Measurements from ENCODE around the gene CCT7. TPM values are rescaled to one million over a fixed set of nuclear protein-coding genes. Genes with fewer than 3 reads are reported as not detected.
A peak's percentile ranks its signal among the peaks of the same experiment; 100 is the strongest.
"Not testable (repeated sequence)": the region's sequence is repeated elsewhere in the genome, so short reads cannot be mapped to it uniquely, and the experiment has no call there.

CCT7 gene
- 100 to 1,000 TPM; 305 to 384 TPM for total RNA-seq

DNA sequence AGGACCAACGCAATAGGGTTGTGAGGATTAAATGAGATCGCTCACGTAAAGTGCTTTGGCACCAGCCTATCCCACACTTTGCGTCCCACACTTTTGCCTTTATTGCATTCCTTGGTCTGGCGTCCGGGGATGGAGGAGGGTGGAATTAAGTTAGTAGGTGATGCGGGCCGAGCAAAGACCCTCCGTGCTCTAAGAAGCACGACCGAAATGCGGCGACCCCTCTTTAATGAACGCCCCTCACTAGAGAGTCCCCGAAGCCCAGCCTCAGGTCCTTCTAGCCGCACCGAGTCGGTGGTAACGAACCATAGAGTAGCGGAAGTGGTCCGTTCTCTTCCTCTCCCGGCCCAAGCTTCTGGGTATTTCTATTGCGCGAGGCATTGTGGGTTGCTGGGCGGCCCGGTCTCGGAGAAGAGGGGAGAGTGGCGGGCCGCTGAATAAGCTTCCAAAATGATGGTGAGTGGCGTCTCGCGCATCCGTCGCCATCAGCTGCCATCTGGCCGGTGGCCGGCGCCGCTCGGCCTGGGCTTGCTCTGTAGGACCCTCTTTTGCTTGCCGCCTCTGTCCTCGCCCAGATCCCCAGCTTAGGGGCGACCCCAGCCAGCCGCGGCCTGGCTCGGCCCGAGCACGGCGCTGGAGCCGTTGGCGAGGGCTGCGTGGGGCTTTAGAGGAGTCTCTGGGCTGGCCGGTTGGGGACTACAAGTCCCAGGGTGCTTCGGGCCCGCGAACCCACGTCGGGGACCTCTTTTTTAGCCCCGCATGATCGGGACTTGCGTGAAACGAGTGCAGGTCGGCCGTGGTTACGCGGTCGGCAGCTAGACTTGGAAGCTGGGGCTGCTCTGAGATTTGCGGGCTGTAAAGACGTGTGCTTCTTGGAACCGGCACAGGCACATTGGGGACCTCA, at the start of gene CCT7:
Gene CCT7, plus strand, starts transcription at position 377 of the 901 bp plus-strand sequence. Its CDS starts 71 bp downstream, at position 448.
- Mint-ChIP-seq H3K36me3 (ENCODE audit: insufficient read depth in 2 of 2) (peaks cover 7 to 8% of the 10 kb centered on the region in 2 donors), H3K9me3 (no peaks in the 10 kb centered on the region), H3K27me3 (ENCODE audit: low read depth) (no peaks in the 10 kb centered on the region), H3K4me1 (ENCODE audit: low read depth) (peaks cover 41% of the 10 kb centered on the region), H3K4me3 (peak within 1 kb of the TSS; percentile 96 to 97), H3K27ac (peak within 1 kb of the TSS; percentile 96)
- DNase-seq (peak; percentile 87 to 91), ATAC-seq (replicated peaks in 1 of 2) (peak; percentile 72 to 76)

DNA sequence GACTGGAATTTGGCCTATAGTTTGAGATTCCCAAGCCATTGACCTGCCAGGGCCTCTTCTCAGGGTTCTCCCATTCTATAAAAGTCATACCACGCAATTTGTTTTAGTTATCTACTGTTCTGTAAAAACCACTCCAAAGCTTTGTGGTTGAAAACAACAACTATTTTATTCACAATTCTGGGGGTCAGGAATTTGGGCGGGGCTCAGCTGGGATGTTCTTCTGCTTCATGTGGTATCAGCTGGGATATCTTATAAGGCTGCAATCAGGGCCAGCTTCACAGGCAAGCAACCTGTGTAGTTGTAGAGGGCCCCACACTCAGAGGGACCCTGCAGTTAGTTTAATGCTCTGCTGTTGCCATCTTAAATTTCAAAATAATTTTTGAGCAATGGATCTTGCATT, 48.1 kb upstream of the CCT7 start:
- no peak overlapping the region for H3K4me3 Mint-ChIP-seq
- H3K36me3 Mint-ChIP-seq (ENCODE audit: insufficient read depth in 2 of 2): no peaks in the 10 kb centered on the region
- H3K9me3 Mint-ChIP-seq: peaks cover 0 to 3% of the 10 kb centered on the region in 2 donors
- H3K27me3 Mint-ChIP-seq (ENCODE audit: low read depth): peaks cover 42% of the 10 kb centered on the region
- no peak for ATAC-seq (replicated peaks in 1 of 2)
- H3K4me1 Mint-ChIP-seq (ENCODE audit: low read depth): no peaks in the 10 kb centered on the region
- DNase-seq: no peak
- H3K27ac Mint-ChIP-seq: no peak overlapping the region

- H3K4me1 Mint-ChIP-seq (ENCODE audit: low read depth): no peaks in the 10 kb centered on the region
- H3K4me3 Mint-ChIP-seq: no peak overlapping the region
- peaks cover 0 to 3% of the 10 kb centered on the region in 2 donors for H3K9me3 Mint-ChIP-seq
- DNase-seq (no peak), ATAC-seq (replicated peaks in 1 of 2) (no peak)
- H3K27ac Mint-ChIP-seq: no peak overlapping the region
- no peaks in the 10 kb centered on the region for H3K36me3 Mint-ChIP-seq (ENCODE audit: insufficient read depth in 2 of 2)
- peaks cover 38% of the 10 kb centered on the region for H3K27me3 Mint-ChIP-seq (ENCODE audit: low read depth)
Measured at GRCh38 chr2:73187549-73187948, 46.6 kb upstream of the CCT7 start.

- Mint-ChIP-seq H3K4me3 (no peak overlapping the region), H3K9me3 (no peaks in the 10 kb centered on the region), H3K4me1 (ENCODE audit: low read depth) (peaks cover 6% of the 10 kb centered on the region), H3K36me3 (ENCODE audit: insufficient read depth in 2 of 2) (peaks cover 0 to 2% of the 10 kb centered on the region in 2 donors), H3K27ac (no peak overlapping the region), H3K27me3 (ENCODE audit: low read depth) (peaks cover 22% of the 10 kb centered on the region)
- DNase-seq (no peak), ATAC-seq (replicated peaks in 1 of 2) (no peak)
Measured at GRCh38 chr2:73197579-73197978, 36.5 kb upstream of the CCT7 start.

GRCh38 chr2:73200281-73200680, 33.8 kb upstream of the CCT7 start:
- not testable (repeated sequence) for H3K9me3 Mint-ChIP-seq; H3K27ac Mint-ChIP-seq; H3K4me1 Mint-ChIP-seq (ENCODE audit: low read depth); ATAC-seq (replicated peaks in 1 of 2); H3K36me3 Mint-ChIP-seq (ENCODE audit: insufficient read depth in 2 of 2); DNase-seq; H3K4me3 Mint-ChIP-seq
- H3K27me3 Mint-ChIP-seq (ENCODE audit: low read depth): peaks cover 34% of the 10 kb centered on the region

- DNase-seq: peak in 1 of 2 donors; percentile 15
- ATAC-seq (replicated peaks in 1 of 2): peak; percentile 40 to 58
- Mint-ChIP-seq H3K27ac (no peak within 1 kb of the TSS), H3K27me3 (ENCODE audit: low read depth) (peaks cover 44% of the 10 kb centered on the region), H3K36me3 (ENCODE audit: insufficient read depth in 2 of 2) (peaks cover 0 to 2% of the 10 kb centered on the region in 2 donors), H3K4me1 (ENCODE audit: low read depth) (peaks cover 6% of the 10 kb centered on the region), H3K9me3 (no peaks in the 10 kb centered on the region), H3K4me3 (peak within 1 kb of the TSS; percentile 70 to 75)
Measured at GRCh38 chr2:73202156-73203054, 31.7 kb upstream of the CCT7 start, which contains the start of gene NOTO. Gene NOTO, plus strand, starts transcription at chr2:73202574. Its CDS starts 93 bp downstream, at chr2:73202667.

- ATAC-seq (replicated peaks in 1 of 2): peak; percentile 53 to 69
- Mint-ChIP-seq H3K4me3 (peak overlapping the region; percentile 70), H3K9me3 (no peaks in the 10 kb centered on the region)
Measured at GRCh38 chr2:73203055-73203681, 30.9 kb upstream of the CCT7 start.

DNA sequence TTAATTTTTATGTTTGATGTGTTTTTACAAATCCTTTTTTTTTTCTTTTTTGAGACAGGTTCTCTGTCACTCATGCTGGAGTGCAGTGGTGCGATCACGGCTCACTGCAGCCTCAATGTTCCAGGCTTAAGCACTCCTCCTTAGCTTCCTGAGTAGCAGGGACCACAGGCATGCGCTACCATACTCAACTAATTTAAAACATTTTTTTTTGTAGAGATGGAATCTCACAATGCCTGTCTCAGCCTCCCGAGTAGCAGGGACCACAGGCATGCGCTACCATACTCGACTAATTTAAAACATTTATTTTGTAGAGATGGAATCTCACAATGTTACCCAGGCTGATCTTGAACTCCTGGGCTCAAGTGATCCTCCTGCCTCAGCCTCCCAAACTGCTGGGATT, 28.5 kb upstream of the CCT7 start:
- Mint-ChIP-seq H3K27ac (no peak overlapping the region), H3K27me3 (ENCODE audit: low read depth) (peaks cover 38% of the 10 kb centered on the region), H3K4me3 (no peak overlapping the region)

More at GRCh38 chr2:73203055-73203681, 30.9 kb upstream of the CCT7 start:
- DNase-seq: no peak
- Mint-ChIP-seq H3K27ac (no peak overlapping the region), H3K4me1 (ENCODE audit: low read depth) (peaks cover 6% of the 10 kb centered on the region), H3K36me3 (ENCODE audit: insufficient read depth in 2 of 2) (peaks cover 0 to 2% of the 10 kb centered on the region in 2 donors), H3K27me3 (ENCODE audit: low read depth) (peaks cover 50% of the 10 kb centered on the region)

GRCh38 chr2:73208258-73208657, 25.9 kb upstream of the CCT7 start:
- Mint-ChIP-seq H3K4me1 (ENCODE audit: low read depth) (peaks cover 6% of the 10 kb centered on the region), H3K27ac (no peak overlapping the region), H3K27me3 (ENCODE audit: low read depth) (peaks cover 28% of the 10 kb centered on the region), H3K4me3 (no peak overlapping the region), H3K36me3 (ENCODE audit: insufficient read depth in 2 of 2) (no peaks in the 10 kb centered on the region), H3K9me3 (no peaks in the 10 kb centered on the region)
- ATAC-seq (replicated peaks in 1 of 2) (no peak), DNase-seq (no peak)

More for the DNA sequence above, 28.5 kb upstream of the CCT7 start:
- H3K4me1 Mint-ChIP-seq (ENCODE audit: low read depth): peaks cover under 1% of the 10 kb centered on the region
- ATAC-seq (replicated peaks in 1 of 2): no peak
- DNase-seq: no peak
- no peaks in the 10 kb centered on the region for H3K9me3 Mint-ChIP-seq
- peaks cover 0 to 2% of the 10 kb centered on the region in 2 donors for H3K36me3 Mint-ChIP-seq (ENCODE audit: insufficient read depth in 2 of 2)

GRCh38 chr2:73210019-73210418, 24.1 kb upstream of the CCT7 start:
- ATAC-seq (replicated peaks in 1 of 2) (no peak), DNase-seq (no peak)
- no peak overlapping the region for H3K4me3 Mint-ChIP-seq
- H3K27me3 Mint-ChIP-seq (ENCODE audit: low read depth): peaks cover 18% of the 10 kb centered on the region
- peaks cover 20% of the 10 kb centered on the region for H3K4me1 Mint-ChIP-seq (ENCODE audit: low read depth)
- H3K9me3 Mint-ChIP-seq: no peaks in the 10 kb centered on the region
- peaks cover 0 to 2% of the 10 kb centered on the region in 2 donors for H3K36me3 Mint-ChIP-seq (ENCODE audit: insufficient read depth in 2 of 2)
- no peak overlapping the region for H3K27ac Mint-ChIP-seq

- Mint-ChIP-seq H3K27ac (no peak overlapping the region), H3K27me3 (ENCODE audit: low read depth) (peaks cover 14% of the 10 kb centered on the region), H3K4me1 (ENCODE audit: low read depth) (peaks cover 27% of the 10 kb centered on the region), H3K36me3 (ENCODE audit: insufficient read depth in 2 of 2) (peaks cover 0 to 2% of the 10 kb centered on the region in 2 donors), H3K4me3 (no peak overlapping the region), H3K9me3 (no peaks in the 10 kb centered on the region)
- ATAC-seq (replicated peaks in 1 of 2) (no peak), DNase-seq (no peak)
Measured at GRCh38 chr2:73210696-73211095, 23.4 kb upstream of the CCT7 start.

GRCh38 chr2:73212098-73212447, 22.0 kb upstream of the CCT7 start:
- H3K36me3 Mint-ChIP-seq (ENCODE audit: insufficient read depth in 2 of 2): peaks cover 1 to 2% of the 10 kb centered on the region in 2 donors
- H3K9me3 Mint-ChIP-seq: no peaks in the 10 kb centered on the region
- peaks cover 8% of the 10 kb centered on the region for H3K27me3 Mint-ChIP-seq (ENCODE audit: low read depth)
- ATAC-seq (replicated peaks in 1 of 2) (no peak), DNase-seq (no peak)
- no peak overlapping the region for H3K4me3 Mint-ChIP-seq
- no peak overlapping the region for H3K27ac Mint-ChIP-seq
- H3K4me1 Mint-ChIP-seq (ENCODE audit: low read depth): peaks cover 36% of the 10 kb centered on the region
